Measurements from ENCODE around the gene NIT2. TPM values are rescaled to one million over a fixed set of nuclear protein-coding genes. Genes with fewer than 3 reads are reported as not detected.

The NIT2 gene
- total and polyA plus RNA-seq, 2 donors: 39.1 to 40.9 TPM

DNA sequence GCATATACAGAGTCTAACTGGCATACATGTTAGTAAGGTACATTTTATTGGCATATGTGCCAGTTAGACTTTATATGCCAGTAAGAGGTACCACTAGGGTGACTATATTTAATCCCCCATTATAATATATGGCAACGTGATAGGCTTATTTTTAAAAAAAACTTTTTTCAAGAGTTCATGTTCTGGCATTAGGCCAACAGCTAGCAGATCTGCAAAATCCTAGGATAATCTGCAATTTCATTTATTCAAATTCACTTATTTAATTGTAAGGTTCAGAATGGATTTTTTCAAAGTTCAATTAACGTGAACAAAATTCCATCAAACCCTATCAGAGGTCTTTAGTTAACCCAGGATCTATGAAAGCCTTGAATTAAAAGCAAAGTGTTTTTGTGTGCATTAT lies 31.9 kb downstream of the NIT2 start:
- no peaks in the 10 kb centered on the region for H3K4me1 ChIP-seq (ENCODE audit: control insufficient read depth in 2 of 2, insufficient read depth in 2 of 2, low read length in 2 of 2)
- peaks cover 21 to 61% of the 10 kb centered on the region in 2 donors for H3K36me3 ChIP-seq (ENCODE audit: control insufficient read depth in 2 of 2, insufficient read depth in 2 of 2, low read length in 1 of 2)
- no peak overlapping the region for H3K27ac ChIP-seq (ENCODE audit: low read depth in 1 of 2, low read length in 1 of 2)
- 96% methylated on average over 2 of the region's 2 CpGs for WGBS
- no peak for DNase-seq (ENCODE audit: low read depth in 6 of 9, low spot score in 9 of 9)
- H3K9me3 ChIP-seq (ENCODE audit: control insufficient read depth in 2 of 2, insufficient read depth in 1 of 2, low read length in 1 of 2): no peaks in the 10 kb centered on the region
- no peaks in the 10 kb centered on the region for H3K27me3 ChIP-seq (ENCODE audit: control insufficient read depth in 2 of 2, insufficient read depth in 1 of 2, low read length in 1 of 2)
- H3K4me3 ChIP-seq (ENCODE audit: low read length in 2 of 2): no peak overlapping the region

DNA sequence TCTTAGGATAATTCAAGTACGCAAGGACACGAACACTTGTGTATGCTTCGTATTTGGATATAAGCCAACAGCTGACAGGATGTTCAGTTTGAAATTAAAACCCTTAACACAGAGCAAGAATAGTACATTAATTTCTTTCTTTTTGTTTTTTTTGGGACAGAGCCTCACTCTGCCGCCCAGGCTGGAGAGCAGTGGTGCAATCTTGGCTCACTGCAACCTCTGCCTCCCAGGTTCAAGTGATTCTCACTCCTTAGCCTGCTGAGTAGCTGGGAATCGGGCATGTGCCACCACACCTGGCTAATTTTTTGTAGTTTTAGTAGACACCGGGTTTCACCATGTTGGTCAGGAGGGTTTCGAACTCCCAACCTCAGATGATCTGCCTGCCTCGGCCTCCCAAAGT lies 33.9 kb downstream of the NIT2 start:
- peaks cover 30 to 63% of the 10 kb centered on the region in 2 donors for H3K36me3 ChIP-seq (ENCODE audit: control insufficient read depth in 2 of 2, insufficient read depth in 2 of 2, low read length in 1 of 2)
- no peak overlapping the region for H3K4me3 ChIP-seq (ENCODE audit: low read length in 2 of 2)

DNA sequence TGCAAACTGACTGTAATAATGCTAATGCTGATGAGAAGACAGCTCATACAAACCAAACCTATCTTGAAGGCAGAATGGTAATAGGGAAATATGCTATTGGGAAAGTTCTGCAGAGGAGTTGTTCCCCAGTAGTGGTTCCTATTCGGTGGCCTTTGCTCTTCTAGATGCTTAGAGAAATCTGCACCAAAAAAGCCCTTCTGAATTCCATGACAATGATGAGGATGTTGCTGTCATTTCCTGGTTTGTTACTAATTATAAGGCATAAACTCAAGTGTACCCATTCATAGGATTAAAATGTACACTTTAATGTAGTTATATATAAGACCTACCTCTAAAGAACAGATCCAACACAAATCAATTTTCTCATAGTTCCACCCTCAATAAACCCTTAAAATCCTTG lies 36.2 kb downstream of the NIT2 start:
- Histone ChIP-seq H3K9me3 (ENCODE audit: control insufficient read depth in 2 of 2, insufficient read depth in 1 of 2, low read length in 1 of 2) (no peaks in the 10 kb centered on the region), H3K27ac (ENCODE audit: low read depth in 1 of 2, low read length in 1 of 2) (no peak overlapping the region), H3K27me3 (ENCODE audit: control insufficient read depth in 2 of 2, insufficient read depth in 1 of 2, low read length in 1 of 2) (no peaks in the 10 kb centered on the region), H3K4me1 (ENCODE audit: control insufficient read depth in 2 of 2, insufficient read depth in 2 of 2, low read length in 2 of 2) (no peaks in the 10 kb centered on the region), H3K4me3 (ENCODE audit: low read length in 2 of 2) (no peak overlapping the region), H3K36me3 (ENCODE audit: control insufficient read depth in 2 of 2, insufficient read depth in 2 of 2, low read length in 1 of 2) (peaks cover 30 to 53% of the 10 kb centered on the region in 2 donors)
- no peak for DNase-seq (ENCODE audit: low read depth in 6 of 9, low spot score in 9 of 9)
- 100% methylated on average over 1 of the region's 1 CpG for WGBS

More for the DNA sequence above, 33.9 kb downstream of the NIT2 start:
- WGBS: 92% methylated on average over 8 of the region's 8 CpGs
- DNase-seq (ENCODE audit: low read depth in 6 of 9, low spot score in 9 of 9): no peak
- Histone ChIP-seq H3K4me1 (ENCODE audit: control insufficient read depth in 2 of 2, insufficient read depth in 2 of 2, low read length in 2 of 2) (no peaks in the 10 kb centered on the region), H3K9me3 (ENCODE audit: control insufficient read depth in 2 of 2, insufficient read depth in 1 of 2, low read length in 1 of 2) (no peaks in the 10 kb centered on the region), H3K27ac (ENCODE audit: low read depth in 1 of 2, low read length in 1 of 2) (no peak overlapping the region), H3K27me3 (ENCODE audit: control insufficient read depth in 2 of 2, insufficient read depth in 1 of 2, low read length in 1 of 2) (no peaks in the 10 kb centered on the region)

DNA sequence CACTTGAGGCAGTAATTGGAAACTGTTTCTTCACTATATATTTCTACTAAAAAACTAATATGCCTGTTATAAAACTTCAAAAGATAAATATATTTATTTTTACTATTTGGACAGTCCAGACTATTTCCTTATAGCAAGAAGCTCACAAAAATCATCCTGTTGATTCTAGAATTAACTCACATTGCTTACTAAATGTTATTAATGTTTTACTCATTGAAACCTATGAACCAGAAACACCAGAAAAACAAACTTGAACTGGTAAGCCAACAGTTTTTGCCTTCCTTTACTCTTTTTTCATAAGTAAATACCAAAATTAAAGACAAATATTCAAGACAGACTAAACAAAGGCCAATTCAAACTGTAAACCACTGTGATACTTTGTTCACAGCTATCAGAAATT lies 40.0 kb downstream of the NIT2 start:
- H3K27ac ChIP-seq (ENCODE audit: low read depth in 1 of 2, low read length in 1 of 2): no peak overlapping the region
- no peaks in the 10 kb centered on the region for H3K27me3 ChIP-seq (ENCODE audit: control insufficient read depth in 2 of 2, insufficient read depth in 1 of 2, low read length in 1 of 2)
- no peak overlapping the region for H3K4me3 ChIP-seq (ENCODE audit: low read length in 2 of 2)
- H3K4me1 ChIP-seq (ENCODE audit: control insufficient read depth in 2 of 2, insufficient read depth in 2 of 2, low read length in 2 of 2): no peaks in the 10 kb centered on the region
- no peak for DNase-seq (ENCODE audit: low read depth in 6 of 9, low spot score in 9 of 9)
- H3K36me3 ChIP-seq (ENCODE audit: control insufficient read depth in 2 of 2, insufficient read depth in 2 of 2, low read length in 1 of 2): peaks cover 20 to 49% of the 10 kb centered on the region in 2 donors
- no peaks in the 10 kb centered on the region for H3K9me3 ChIP-seq (ENCODE audit: control insufficient read depth in 2 of 2, insufficient read depth in 1 of 2, low read length in 1 of 2)

DNA sequence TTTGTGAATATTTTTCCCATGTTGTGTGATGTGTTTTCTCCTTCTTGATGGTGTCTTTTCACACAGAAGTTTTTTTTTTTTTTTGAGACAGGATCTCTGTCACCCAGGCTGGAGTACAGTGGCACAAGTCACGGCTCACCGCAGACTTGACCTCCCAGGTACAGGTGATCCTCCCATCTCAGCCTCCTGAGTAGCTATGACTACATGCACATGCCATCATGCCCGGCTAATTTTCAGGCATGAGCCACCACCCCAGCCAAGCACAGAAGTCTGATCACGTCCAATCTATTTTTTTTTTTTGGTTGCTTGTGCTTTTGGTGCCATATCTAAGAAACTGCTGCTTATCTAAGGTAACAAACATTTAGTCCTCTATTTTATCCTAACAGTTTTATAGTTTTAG lies 41.7 kb downstream of the NIT2 start:
- DNase-seq (ENCODE audit: low read depth in 6 of 9, low spot score in 9 of 9): no peak
- no peaks in the 10 kb centered on the region for H3K9me3 ChIP-seq (ENCODE audit: control insufficient read depth in 2 of 2, insufficient read depth in 1 of 2, low read length in 1 of 2)
- no peaks in the 10 kb centered on the region for H3K27me3 ChIP-seq (ENCODE audit: control insufficient read depth in 2 of 2, insufficient read depth in 1 of 2, low read length in 1 of 2)
- 96% methylated on average over 4 of the region's 4 CpGs for WGBS
- H3K36me3 ChIP-seq (ENCODE audit: control insufficient read depth in 2 of 2, insufficient read depth in 2 of 2, low read length in 1 of 2): peaks cover 20 to 57% of the 10 kb centered on the region in 2 donors
- no peak overlapping the region for H3K27ac ChIP-seq (ENCODE audit: low read depth in 1 of 2, low read length in 1 of 2)
- H3K4me1 ChIP-seq (ENCODE audit: control insufficient read depth in 2 of 2, insufficient read depth in 2 of 2, low read length in 2 of 2): no peaks in the 10 kb centered on the region
- no peak overlapping the region for H3K4me3 ChIP-seq (ENCODE audit: low read length in 2 of 2)

DNA sequence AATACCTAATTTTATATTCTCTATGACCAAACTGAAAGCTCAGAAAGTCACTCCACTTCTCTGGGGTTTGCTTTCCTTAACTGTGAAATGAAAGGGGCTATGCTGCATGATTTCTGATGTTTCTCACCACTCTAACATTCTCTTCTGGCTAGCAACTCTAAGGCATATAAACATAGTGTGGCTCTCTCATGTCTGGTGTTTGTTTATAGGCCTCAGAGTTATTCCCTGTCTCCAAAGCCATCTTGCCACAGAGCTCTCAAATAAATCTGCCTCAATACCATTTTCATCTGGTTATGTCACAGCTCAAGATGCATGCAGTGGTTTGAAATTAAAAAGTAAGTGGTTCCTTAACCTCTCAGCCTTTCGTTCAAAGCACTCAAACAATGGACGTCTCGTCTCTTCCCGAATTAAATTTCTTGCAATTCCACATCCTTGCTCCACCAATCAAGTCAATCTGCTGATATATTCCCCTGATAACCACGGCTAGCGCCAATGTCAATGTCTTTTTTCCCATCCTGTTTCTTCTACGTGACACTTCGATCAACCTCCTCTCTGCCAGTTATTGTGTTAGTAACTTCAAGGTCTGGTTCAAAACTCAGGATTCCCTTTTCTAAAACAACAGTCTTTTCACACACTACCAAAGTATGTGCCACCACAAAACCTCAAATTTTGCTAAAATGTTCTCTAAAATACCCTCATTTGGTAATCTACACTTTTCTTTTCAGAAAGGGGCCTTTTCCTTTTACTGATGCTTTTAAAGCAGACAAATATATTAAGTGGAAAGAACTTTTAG lies 50.4 kb downstream of the NIT2 start:
- no peak overlapping the region for H3K27ac ChIP-seq (ENCODE audit: low read depth in 1 of 2, low read length in 1 of 2)

DNA sequence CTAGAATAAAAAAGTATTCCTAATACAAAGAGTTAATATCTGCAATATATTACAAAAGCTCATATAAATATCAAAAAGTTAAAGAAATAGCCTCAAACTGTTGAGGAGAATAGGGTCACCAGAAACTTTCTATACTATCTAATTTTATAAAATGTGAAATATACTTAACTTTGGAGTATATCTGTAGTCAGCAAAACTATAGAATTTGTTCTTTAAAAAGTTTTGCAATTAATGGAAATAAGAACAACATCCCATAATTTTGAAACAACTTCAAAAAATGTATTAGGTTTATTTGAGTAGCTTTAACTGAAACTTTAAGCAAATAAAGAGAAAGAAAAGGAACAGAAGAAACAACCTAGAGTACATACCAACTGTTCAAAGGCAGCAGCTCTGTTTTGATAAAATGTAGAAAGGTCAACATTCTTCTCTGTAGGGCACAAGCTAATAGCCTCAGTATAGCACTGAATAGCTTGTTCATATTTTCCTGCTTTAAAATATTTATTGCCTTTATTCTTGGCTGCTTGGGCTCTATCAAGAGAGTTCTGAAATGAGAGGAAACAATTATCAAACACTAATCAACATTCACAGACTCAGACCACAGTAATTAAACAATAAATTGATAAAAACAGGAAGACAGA lies 52.0 kb downstream of the NIT2 start:
- H3K9me3 ChIP-seq (ENCODE audit: control insufficient read depth in 2 of 2, insufficient read depth in 1 of 2, low read length in 1 of 2): peaks cover 0 to 8% of the 10 kb centered on the region in 2 donors
- peaks cover 10 to 33% of the 10 kb centered on the region in 2 donors for H3K36me3 ChIP-seq (ENCODE audit: control insufficient read depth in 2 of 2, insufficient read depth in 2 of 2, low read length in 1 of 2)
- no peak overlapping the region for H3K4me3 ChIP-seq (ENCODE audit: low read length in 2 of 2)
- DNase-seq (ENCODE audit: low read depth in 6 of 9, low spot score in 9 of 9): no peak
- H3K27ac ChIP-seq (ENCODE audit: low read depth in 1 of 2, low read length in 1 of 2): no peak overlapping the region
- H3K27me3 ChIP-seq (ENCODE audit: control insufficient read depth in 2 of 2, insufficient read depth in 1 of 2, low read length in 1 of 2): no peaks in the 10 kb centered on the region
- no peaks in the 10 kb centered on the region for H3K4me1 ChIP-seq (ENCODE audit: control insufficient read depth in 2 of 2, insufficient read depth in 2 of 2, low read length in 2 of 2)

More for the DNA sequence above, 50.4 kb downstream of the NIT2 start:
- peaks cover 0 to 4% of the 10 kb centered on the region in 2 donors for H3K9me3 ChIP-seq (ENCODE audit: control insufficient read depth in 2 of 2, insufficient read depth in 1 of 2, low read length in 1 of 2)
- DNase-seq (ENCODE audit: low read depth in 6 of 9, low spot score in 9 of 9): no peak
- H3K36me3 ChIP-seq (ENCODE audit: control insufficient read depth in 2 of 2, insufficient read depth in 2 of 2, low read length in 1 of 2): peaks cover 9 to 47% of the 10 kb centered on the region in 2 donors
- no peak overlapping the region for H3K4me3 ChIP-seq (ENCODE audit: low read length in 2 of 2)
- no peaks in the 10 kb centered on the region for H3K4me1 ChIP-seq (ENCODE audit: control insufficient read depth in 2 of 2, insufficient read depth in 2 of 2, low read length in 2 of 2)
- H3K27me3 ChIP-seq (ENCODE audit: control insufficient read depth in 2 of 2, insufficient read depth in 1 of 2, low read length in 1 of 2): no peaks in the 10 kb centered on the region
- 93% methylated on average over 8 of the region's 8 CpGs for WGBS

DNA sequence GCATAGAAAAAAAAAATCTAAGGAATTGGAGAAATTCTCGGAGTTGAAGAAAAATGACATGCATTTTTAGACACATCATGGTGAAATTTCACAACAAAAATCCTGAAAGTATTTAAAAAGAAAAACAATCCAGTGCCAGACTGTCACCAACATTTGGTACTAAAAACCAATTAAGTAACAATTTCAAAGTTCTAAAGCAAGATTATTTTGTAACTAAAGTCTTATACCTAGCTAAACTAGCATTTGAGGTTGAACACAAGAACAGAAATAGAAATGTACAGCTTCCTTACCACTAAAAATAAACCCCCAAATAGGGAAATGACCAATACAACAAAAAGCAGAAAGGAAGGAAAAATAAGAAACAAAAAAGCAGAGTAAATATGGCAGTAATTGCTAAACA lies 54.5 kb downstream of the NIT2 start:
- peaks cover 10 to 19% of the 10 kb centered on the region in 2 donors for H3K36me3 ChIP-seq (ENCODE audit: control insufficient read depth in 2 of 2, insufficient read depth in 2 of 2, low read length in 1 of 2)
- peaks cover 0 to 8% of the 10 kb centered on the region in 2 donors for H3K9me3 ChIP-seq (ENCODE audit: control insufficient read depth in 2 of 2, insufficient read depth in 1 of 2, low read length in 1 of 2)
- no peaks in the 10 kb centered on the region for H3K4me1 ChIP-seq (ENCODE audit: control insufficient read depth in 2 of 2, insufficient read depth in 2 of 2, low read length in 2 of 2)
- no peaks in the 10 kb centered on the region for H3K27me3 ChIP-seq (ENCODE audit: control insufficient read depth in 2 of 2, insufficient read depth in 1 of 2, low read length in 1 of 2)
- no peak overlapping the region for H3K27ac ChIP-seq (ENCODE audit: low read depth in 1 of 2, low read length in 1 of 2)
- 97% methylated on average over 1 of the region's 1 CpG for WGBS
- DNase-seq (ENCODE audit: low read depth in 6 of 9, low spot score in 9 of 9): no peak
- no peak overlapping the region for H3K4me3 ChIP-seq (ENCODE audit: low read length in 2 of 2)

DNA sequence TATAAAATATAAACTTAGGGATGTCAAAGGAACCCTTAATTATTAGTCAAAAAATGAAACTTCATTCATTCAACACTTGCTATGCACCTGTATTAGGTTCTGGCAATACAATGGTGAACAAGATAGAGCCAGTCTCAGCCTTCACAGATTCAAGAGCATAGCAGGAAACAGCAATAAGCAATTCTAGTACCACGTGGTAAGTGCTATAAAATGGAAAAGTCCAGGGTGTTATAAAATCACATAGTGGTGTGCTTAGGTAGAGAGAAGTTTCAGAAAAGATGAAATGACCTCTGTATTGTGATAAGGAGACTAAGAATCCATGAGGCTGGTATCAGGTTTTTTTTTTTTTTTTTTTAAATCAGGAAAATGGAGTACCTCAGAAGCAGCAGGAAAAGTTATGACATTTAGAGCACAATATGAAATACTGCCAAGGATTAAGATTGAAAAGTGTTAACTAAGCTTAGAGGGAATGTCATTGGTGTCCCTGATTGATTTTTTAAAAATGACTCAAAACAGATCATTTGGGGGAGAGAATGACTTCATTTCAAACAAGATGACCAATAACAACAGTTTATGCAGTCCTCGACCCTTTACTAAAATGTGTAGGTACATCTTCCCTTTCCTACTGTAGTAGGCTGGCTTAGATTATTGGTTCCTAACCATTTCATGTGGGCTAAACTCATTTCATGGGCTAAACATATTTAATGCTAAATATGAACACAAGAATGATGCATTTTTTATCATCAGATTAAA lies 61.3 kb downstream of the NIT2 start:
- H3K4me3 ChIP-seq (ENCODE audit: low read length in 2 of 2): no peak overlapping the region
- H3K4me1 ChIP-seq (ENCODE audit: control insufficient read depth in 2 of 2, insufficient read depth in 2 of 2, low read length in 2 of 2): peaks cover 9 to 10% of the 10 kb centered on the region in 2 donors
- no peaks in the 10 kb centered on the region for H3K27me3 ChIP-seq (ENCODE audit: control insufficient read depth in 2 of 2, insufficient read depth in 1 of 2, low read length in 1 of 2)
- no peak for DNase-seq (ENCODE audit: low read depth in 6 of 9, low spot score in 9 of 9)
- H3K36me3 ChIP-seq (ENCODE audit: control insufficient read depth in 2 of 2, insufficient read depth in 2 of 2, low read length in 1 of 2): peaks cover 0 to 2% of the 10 kb centered on the region in 2 donors
- H3K9me3 ChIP-seq (ENCODE audit: control insufficient read depth in 2 of 2, insufficient read depth in 1 of 2, low read length in 1 of 2): no peaks in the 10 kb centered on the region
- 79% methylated on average over 2 of the region's 2 CpGs for WGBS
- no peak overlapping the region for H3K27ac ChIP-seq (ENCODE audit: low read depth in 1 of 2, low read length in 1 of 2)
